ENCODE measurements around the gene ADAMTSL3. TPM values are rescaled to one million over a fixed set of nuclear protein-coding genes. Genes with fewer than 3 reads are reported as not detected.

Gene ADAMTSL3
- total RNA-seq, 1 donor = 2.0 TPM

GRCh38 chr15:83818591-83818990 lies 164.7 kb downstream of the ADAMTSL3 start:
- no peak for TF ChIP-seq CTCF (IDR thresholded peaks at IDR 0.05; ENCODE audit: insufficient read depth, low read length)
- no peak for DNase-seq (ENCODE audit: low read depth)

GRCh38 chr15:83830381-83830780 lies 176.5 kb downstream of the ADAMTSL3 start:
- H3K4me3 ChIP-seq (ENCODE audit: low read depth, low read length) = no peak overlapping the region
- no peak for TF ChIP-seq CTCF (IDR thresholded peaks at IDR 0.05; ENCODE audit: insufficient read depth, low read length)
- no peak for DNase-seq (ENCODE audit: low read depth)

More at GRCh38 chr15:83818591-83818990, 164.7 kb downstream of the ADAMTSL3 start:
- no peak overlapping the region for H3K4me3 ChIP-seq (ENCODE audit: low read depth, low read length)

- DNase-seq (ENCODE audit: low read depth) = no peak
These were observed 179.6 kb downstream of the ADAMTSL3 start for GRCh38 chr15:83833569-83833968.

GRCh38 chr15:83835479-83835878 lies 181.6 kb downstream of the ADAMTSL3 start:
- DNase-seq (ENCODE audit: low read depth) = no peak
- no peak overlapping the region for H3K4me3 ChIP-seq (ENCODE audit: low read depth, low read length)
- no peak for TF ChIP-seq CTCF (IDR thresholded peaks at IDR 0.05; ENCODE audit: insufficient read depth, low read length)

More at GRCh38 chr15:83833569-83833968, 179.6 kb downstream of the ADAMTSL3 start:
- no peak for TF ChIP-seq CTCF (IDR thresholded peaks at IDR 0.05; ENCODE audit: insufficient read depth, low read length)
- H3K4me3 ChIP-seq (ENCODE audit: low read depth, low read length) = no peak overlapping the region

- peak; percentile 47 for TF ChIP-seq CTCF (IDR thresholded peaks at IDR 0.05; ENCODE audit: insufficient read depth, low read length)
- DNase-seq (ENCODE audit: low read depth) = no peak
- H3K4me3 ChIP-seq (ENCODE audit: low read depth, low read length) = no peak overlapping the region
These were observed 184.1 kb downstream of the ADAMTSL3 start for GRCh38 chr15:83837945-83838571.

- no peak for TF ChIP-seq CTCF (IDR thresholded peaks at IDR 0.05; ENCODE audit: insufficient read depth, low read length)
- H3K4me3 ChIP-seq (ENCODE audit: low read depth, low read length) = no peak overlapping the region
- DNase-seq (ENCODE audit: low read depth) = no peak
These were observed 184.8 kb downstream of the ADAMTSL3 start for GRCh38 chr15:83838763-83839162.

GRCh38 chr15:83842281-83842680 lies 188.4 kb downstream of the ADAMTSL3 start:
- DNase-seq (ENCODE audit: low read depth) = no peak
- no peak overlapping the region for H3K4me3 ChIP-seq (ENCODE audit: low read depth, low read length)
- no peak for TF ChIP-seq CTCF (IDR thresholded peaks at IDR 0.05; ENCODE audit: insufficient read depth, low read length)

Data from fibroblast of the aortic adventitia (primary cell).